ENCODE results near the gene CEL. TPM values are rescaled to one million over a fixed set of nuclear protein-coding genes. Genes with fewer than 3 reads are reported as not detected.
"Not testable (repeated sequence)": the region's sequence is repeated elsewhere in the genome, so short reads cannot be mapped to it uniquely, and the experiment has no call there.

CEL gene
- total RNA-seq, 1 donor from 2014 or later, result 0.13 TPM

DNA sequence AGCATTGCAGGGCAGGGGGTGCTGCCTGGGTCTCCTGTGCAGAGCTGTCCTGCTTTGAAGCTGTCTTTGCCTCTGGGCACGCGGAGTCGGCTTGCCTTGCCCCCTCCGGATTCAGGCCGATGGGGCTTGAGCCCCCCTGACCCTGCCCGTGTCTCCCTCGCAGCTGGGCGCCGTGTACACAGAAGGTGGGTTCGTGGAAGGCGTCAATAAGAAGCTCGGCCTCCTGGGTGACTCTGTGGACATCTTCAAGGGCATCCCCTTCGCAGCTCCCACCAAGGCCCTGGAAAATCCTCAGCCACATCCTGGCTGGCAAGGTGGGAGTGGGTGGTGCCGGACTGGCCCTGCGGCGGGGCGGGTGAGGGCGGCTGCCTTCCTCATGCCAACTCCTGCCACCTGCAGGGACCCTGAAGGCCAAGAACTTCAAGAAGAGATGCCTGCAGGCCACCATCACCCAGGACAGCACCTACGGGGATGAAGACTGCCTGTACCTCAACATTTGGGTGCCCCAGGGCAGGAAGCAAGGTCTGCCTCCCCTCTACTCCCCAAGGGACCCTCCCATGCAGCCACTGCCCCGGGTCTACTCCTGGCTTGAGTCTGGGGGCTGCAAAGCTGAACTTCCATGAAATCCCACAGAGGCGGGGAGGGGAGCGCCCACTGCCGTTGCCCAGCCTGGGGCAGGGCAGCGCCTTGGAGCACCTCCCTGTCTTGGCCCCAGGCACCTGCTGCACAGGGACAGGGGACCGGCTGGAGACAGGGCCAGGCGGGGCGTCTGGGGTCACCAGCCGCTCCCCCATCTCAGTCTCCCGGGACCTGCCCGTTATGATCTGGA, 2.7 kb downstream of the CEL start:
- DNase-seq (ENCODE audit: low read depth in 2 of 2), result no peak

DNA sequence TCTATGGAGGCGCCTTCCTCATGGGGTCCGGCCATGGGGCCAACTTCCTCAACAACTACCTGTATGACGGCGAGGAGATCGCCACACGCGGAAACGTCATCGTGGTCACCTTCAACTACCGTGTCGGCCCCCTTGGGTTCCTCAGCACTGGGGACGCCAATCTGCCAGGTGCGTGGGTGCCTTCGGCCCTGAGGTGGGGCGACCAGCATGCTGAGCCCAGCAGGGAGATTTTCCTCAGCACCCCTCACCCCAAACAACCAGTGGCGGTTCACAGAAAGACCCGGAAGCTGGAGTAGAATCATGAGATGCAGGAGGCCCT, 3.2 kb downstream of the CEL start:
- no peak for DNase-seq (ENCODE audit: low read depth in 2 of 2)

DNA sequence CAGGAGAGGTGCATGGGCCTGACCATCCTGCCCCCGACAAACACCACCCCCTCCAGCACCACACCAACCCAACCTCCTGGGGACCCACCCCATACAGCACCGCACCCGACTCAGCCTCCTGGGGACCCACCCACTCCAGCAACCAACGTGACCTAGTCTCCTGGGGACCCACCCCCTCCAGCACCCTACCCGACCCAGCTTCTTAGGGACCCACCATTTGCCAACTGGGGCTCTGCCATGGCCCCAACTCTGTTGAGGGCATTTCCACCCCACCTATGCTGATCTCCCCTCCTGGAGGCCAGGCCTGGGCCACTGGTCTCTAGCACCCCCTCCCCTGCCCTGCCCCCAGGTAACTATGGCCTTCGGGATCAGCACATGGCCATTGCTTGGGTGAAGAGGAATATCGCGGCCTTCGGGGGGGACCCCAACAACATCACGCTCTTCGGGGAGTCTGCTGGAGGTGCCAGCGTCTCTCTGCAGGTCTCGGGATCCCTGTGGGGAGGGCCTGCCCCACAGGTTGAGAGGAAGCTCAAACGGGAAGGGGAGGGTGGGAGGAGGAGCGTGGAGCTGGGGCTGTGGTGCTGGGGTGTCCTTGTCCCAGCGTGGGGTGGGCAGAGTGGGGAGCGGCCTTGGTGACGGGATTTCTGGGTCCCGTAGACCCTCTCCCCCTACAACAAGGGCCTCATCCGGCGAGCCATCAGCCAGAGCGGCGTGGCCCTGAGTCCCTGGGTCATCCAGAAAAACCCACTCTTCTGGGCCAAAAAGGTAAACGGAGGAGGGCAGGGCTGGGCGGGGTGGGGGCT, 4.6 kb downstream of the CEL start:
- no peak for DNase-seq (ENCODE audit: low read depth in 2 of 2)

DNA sequence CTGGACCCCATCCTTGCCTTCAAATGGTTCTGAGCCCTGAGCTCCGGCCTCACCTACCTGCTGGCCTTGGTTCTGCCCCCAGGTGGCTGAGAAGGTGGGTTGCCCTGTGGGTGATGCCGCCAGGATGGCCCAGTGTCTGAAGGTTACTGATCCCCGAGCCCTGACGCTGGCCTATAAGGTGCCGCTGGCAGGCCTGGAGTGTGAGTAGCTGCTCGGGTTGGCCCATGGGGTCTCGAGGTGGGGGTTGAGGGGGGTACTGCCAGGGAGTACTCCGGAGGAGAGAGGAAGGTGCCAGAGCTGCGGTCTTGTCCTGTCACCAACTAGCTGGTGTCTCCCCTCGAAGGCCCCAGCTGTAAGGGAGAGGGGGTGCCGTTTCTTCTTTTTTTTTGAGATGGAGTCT, 5.2 kb downstream of the CEL start:
- no peak for DNase-seq (ENCODE audit: low read depth in 2 of 2)

DNA sequence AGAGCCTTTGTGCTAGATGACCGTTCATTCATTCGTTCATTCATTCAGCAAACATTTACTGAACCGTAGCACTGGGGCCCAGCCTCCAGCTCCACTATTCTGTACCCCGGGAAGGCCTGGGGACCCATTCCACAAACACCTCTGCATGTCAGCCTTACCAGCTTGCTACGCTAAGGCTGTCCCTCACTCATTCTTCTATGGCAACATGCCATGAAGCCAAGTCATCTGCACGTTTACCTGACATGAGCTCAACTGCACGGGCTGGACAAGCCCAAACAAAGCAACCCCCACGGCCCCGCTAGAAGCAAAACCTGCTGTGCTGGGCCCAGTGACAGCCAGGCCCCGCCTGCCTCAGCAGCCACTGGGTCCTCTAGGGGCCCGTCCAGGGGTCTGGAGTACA, 6.0 kb downstream of the CEL start:
- no peak for DNase-seq (ENCODE audit: low read depth in 2 of 2)

DNA sequence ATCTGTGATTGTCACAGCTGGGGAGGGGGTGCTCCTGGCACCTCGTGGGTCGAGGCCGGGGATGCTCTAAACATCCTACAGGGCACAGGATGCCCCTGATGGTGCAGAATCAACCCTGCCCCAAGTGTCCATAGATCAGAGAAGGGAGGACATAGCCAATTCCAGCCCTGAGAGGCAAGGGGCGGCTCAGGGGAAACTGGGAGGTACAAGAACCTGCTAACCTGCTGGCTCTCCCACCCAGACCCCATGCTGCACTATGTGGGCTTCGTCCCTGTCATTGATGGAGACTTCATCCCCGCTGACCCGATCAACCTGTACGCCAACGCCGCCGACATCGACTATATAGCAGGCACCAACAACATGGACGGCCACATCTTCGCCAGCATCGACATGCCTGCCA, 6.7 kb downstream of the CEL start:
- not testable (repeated sequence) for DNase-seq (ENCODE audit: low read depth in 2 of 2)

DNA sequence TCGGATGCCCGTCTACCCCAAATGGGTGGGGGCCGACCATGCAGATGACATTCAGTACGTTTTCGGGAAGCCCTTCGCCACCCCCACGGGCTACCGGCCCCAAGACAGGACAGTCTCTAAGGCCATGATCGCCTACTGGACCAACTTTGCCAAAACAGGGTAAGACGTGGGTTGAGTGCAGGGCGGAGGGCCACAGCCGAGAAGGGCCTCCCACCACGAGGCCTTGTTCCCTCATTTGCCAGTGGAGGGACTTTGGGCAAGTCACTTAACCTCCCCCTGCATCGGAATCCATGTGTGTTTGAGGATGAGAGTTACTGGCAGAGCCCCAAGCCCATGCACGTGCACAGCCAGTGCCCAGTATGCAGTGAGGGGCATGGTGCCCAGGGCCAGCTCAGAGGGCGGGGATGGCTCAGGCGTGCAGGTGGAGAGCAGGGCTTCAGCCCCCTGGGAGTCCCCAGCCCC, 8.8 kb downstream of the CEL start:
- not testable (repeated sequence) for DNase-seq (ENCODE audit: low read depth in 2 of 2)

DNA sequence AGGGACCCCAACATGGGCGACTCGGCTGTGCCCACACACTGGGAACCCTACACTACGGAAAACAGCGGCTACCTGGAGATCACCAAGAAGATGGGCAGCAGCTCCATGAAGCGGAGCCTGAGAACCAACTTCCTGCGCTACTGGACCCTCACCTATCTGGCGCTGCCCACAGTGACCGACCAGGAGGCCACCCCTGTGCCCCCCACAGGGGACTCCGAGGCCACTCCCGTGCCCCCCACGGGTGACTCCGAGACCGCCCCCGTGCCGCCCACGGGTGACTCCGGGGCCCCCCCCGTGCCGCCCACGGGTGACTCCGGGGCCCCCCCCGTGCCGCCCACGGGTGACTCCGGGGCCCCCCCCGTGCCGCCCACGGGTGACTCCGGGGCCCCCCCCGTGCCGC, 9.2 kb downstream of the CEL start:
- DNase-seq (ENCODE audit: low read depth in 2 of 2), result not testable (repeated sequence)

DNA sequence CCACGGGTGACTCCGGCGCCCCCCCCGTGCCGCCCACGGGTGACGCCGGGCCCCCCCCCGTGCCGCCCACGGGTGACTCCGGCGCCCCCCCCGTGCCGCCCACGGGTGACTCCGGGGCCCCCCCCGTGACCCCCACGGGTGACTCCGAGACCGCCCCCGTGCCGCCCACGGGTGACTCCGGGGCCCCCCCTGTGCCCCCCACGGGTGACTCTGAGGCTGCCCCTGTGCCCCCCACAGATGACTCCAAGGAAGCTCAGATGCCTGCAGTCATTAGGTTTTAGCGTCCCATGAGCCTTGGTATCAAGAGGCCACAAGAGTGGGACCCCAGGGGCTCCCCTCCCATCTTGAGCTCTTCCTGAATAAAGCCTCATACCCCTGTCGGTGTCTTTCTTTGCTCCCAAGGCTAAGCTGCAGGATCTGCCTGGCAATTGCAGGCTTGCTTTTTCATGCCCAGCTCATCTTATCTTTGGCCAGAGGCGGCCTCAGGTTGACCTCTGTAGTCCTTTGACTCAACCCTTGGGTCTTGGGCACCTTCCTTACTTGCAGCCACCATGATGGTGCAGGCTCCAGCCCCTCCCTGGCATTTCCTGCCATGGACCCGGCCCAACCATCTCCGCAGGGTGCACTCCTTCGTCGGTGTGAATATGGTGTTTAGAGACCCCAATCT, 9.8 kb downstream of the CEL start:
- DNase-seq (ENCODE audit: low read depth in 2 of 2), result no peak

DNA sequence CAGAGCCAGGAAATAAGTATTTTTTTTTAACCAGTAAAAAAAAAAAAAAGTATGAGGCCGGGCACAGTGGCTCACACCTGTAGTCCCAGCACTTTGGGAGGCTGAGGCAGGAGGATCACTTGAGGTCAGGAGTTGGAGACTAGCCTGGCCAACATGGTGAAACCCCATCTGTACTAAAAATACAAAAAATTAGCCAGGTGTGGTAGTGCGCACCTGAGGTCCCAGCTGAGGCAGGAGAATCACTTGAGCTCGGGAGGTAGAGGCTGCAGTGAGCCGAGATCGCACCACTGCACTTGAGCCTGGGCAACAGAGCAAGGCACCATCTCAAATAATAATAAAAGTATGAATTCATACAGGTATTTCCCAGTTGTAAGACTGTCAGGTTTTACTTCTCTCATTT, 10.4 kb downstream of the CEL start:
- DNase-seq (ENCODE audit: low read depth in 2 of 2), result not testable (repeated sequence)

DNA sequence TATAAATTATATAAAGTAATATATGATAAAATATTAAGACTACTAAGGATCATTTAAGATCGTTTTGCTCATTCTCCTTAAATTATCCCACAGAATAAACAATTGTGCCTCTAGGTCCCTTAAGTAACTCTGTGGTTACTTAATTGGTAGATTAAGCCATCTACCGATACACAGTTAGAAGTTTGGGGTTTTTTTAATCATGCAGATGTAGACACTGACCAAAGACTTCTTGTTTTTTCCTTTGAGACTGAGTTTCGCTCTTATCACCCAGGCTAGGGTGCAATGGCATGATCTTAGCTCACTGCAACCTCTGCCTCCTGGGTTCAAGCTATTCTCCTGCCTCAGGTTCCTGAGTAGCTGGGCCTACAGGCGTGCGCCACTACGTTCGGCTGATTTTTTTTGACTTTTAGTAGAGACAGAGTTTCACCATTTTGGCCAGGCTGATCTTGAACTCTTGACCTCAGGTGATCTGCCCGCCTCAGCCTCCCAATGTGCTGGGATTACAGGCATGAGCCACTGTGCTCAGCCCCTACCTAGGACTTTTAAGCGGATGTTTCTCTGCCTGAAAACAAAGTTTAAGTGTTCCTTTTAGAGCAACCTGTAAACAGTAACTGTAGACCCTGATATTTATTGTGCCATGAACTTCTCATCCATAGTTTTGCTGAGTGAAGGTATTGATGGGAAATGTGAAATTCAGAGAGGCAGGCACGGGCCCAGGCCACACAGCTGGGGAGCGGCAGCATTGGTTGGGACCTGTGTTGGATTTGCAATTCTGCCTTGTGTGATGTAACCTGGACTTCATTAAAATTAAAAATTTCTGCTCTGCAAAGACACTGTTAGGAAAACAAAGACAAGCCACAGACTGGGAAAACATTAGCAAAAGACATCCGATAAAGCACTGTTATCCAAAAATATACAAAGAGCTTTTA, 11.6 kb downstream of the CEL start:
- no peak for DNase-seq (ENCODE audit: low read depth in 2 of 2)

DNA sequence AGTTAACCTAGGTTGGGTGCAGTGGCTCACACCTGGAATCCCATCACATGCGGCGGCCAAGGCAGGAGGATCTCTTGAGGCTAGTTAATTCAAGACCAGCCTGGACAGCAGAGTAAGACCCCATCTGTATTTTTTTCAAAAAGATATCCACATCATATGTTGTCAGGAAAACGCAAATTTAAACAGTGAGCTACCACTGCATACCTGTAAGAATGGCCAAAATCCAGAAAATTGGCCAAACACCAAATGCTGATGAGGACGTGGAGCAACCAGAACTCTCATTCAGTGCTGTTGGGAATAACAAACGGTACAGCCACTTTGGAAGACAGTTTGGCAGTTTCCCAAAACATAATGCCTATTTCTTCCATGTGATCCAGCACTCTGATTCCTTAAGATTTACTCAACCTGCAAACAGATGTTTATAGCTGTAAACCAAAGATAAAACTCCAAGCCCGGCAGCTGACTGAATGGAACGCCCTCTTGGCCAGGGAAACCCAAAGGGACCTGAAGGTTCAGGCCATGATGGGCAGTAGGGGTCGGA, 12.4 kb downstream of the CEL start:
- DNase-seq (ENCODE audit: low read depth in 2 of 2), result no peak

DNA sequence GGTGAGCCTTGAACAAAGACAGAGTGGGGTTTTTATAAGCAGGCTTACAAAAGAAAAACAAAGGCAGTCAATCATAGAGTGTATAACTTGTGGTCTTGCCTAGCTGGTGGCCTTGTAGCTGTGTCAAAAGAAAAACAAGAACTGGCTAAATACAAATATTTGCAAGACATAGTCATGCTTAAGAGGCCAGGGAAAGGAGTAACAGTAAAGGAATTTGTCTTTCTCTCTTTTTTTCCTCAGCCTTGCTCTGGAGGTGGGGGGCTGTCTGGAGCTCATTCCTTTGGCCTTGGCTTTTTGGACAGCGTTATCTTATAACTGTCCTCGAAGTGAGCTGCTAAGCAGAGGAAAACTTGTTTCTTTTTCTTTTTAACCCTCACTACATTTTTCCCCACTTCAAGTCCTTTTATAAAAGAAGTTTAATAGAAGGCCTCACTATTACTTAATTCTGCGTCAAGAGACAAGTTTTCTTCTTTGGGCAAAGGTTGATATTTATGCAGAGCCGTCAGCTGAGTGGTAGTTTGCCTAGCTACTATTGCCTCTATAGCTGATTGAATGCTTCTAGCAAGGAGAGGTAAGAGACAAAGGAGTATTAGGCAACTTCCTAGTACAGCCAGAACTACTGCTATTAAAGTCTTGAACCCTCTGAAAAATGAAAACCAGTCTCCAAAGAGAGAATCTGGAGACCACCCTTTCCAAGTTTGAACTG, 14.3 kb downstream of the CEL start:
- no peak for DNase-seq (ENCODE audit: low read depth in 2 of 2)

DNA sequence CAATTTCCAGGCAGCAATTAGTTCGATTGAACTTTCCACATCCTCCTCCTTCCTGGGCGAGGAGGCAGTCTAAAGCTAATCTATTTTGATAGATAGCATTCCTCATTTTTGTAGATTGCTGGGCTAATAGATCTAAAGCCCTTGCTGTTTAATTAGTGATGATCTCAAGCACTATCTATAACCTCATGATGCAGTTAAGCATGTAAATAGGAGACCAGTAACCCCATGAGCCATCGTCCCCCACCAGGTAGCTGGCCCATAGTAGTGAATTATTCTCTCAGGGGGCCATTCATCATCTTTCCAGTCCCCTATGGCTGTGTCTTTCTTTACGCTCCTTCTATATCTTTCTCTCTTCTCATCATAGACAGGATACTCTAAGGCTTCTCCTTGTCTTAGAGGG, 14.9 kb downstream of the CEL start:
- DNase-seq (ENCODE audit: low read depth in 2 of 2), result no peak

DNA sequence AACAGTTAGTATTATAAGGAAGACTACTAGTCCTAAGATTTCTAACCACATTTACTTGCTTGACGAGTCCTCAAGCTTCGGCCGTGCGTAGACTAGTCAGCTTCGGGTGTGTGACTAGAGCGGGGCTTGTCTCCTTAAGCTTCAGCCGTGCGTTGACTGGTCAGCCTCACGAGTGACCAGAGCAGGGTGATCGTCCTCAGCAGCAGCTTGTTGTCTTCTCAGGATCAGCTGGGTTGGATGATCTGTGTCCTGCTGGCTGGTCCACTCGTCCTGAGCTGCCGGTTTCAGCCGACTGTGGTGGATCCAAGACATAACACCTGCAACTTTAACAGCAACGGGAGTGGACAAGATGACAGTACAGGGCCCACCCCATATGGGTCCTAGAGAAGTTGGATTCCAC, 16.7 kb downstream of the CEL start:
- DNase-seq (ENCODE audit: low read depth in 2 of 2), result no peak

DNA sequence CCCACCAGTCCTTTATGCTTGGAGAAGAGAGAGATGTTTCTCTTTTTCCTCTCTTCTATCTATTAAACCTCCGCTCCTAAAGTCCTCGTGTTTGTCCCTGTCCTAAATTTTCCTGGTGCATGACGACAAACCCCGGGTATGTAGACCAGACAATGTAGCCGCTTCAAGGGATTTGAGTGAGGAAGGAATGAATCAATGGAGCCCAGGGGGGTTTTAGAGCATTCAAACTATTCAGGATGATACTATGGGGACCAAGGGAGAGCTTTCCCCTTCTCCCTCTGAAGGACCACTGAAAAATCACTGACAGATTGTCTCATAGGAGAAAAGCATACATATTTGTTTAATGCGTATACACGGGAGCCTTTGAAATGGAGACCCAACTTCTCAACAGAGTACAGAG, 18.4 kb downstream of the CEL start:
- no peak for DNase-seq (ENCODE audit: low read depth in 2 of 2)

DNA sequence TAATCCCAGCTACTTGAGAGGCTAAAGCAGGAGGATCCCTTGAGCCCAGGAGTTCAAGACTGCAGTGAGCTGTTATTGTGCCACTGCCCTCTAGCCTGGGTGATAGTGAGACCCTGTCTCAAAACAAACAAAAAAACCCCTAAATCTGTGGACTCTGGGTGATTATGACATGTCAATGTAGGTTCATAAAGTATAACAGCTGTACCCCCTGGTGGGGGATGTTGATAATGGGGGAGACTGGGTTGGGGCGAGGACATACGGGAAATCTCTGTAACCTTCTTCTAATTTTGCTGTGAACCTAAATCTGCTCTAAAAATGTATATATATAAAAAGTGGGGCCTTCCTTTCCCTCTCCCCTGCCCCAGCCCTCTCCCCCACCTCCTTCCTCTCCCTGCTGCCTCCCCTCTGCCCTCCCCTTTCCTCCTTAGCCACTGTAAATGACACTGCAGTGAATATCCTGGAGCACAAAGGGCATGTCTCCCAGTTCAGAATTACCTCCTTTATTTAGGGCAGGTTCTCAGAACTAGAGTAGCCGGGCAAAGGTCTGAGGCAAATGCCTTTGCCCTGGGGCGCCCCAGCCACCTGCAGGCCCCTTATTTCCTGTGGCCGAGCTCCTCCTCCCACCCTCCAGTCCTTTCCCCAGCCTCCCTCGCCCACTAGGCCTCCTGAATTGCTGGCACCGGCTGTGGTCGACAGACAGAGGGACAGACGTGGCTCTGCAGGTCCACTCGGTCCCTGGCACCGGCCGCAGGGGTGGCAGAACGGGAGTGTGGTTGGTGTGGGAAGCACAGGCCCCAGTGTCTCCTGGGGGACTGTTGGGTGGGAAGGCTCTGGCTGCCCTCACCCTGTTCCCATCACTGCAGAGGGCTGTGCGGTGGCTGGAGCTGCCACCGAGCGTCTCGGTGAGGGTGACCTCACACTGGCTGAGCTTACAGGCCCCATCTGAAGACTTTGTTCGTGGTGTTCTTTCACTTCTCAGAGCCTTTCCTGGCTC, 19.3 kb downstream of the CEL start:
- not testable (repeated sequence) for DNase-seq (ENCODE audit: low read depth in 2 of 2)

DNA sequence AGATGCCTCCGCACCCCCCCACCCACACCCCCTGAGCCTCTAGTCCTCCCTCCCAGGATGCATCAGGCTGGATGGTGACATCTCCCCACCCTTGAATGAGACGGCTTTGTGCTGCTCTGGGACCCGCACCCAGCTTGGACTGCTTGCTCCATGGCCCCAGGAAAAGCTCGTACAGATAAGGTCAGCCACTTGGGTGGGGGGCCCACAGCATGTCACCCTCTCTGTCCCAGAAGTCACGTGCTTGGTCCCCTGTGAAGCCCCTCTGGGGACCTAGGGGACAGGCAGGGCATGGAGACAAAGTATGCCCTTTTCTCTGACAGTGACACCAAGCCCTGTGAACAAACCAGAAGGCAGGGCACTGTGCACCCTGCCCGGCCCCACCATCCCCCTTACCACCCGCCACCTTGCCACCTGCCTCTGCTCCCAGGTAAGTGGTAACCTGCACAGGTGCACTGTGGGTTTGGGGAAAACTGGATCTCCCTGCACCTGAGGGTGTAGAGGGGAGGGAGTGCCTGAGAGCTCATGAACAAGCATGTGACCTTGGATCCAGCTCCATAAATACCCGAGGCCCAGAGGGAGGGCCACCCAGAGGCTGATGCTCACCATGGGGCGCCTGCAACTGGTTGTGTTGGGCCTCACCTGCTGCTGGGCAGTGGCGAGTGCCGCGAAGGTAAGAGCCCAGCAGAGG, 20.3 kb downstream of the CEL start:
- not testable (repeated sequence) for DNase-seq (ENCODE audit: low read depth in 2 of 2)

Data from dermis microvascular lymphatic vessel endothelial cell (primary cell).